Measurements from ENCODE around the gene MPP4. TPM values are rescaled to one million over a fixed set of nuclear protein-coding genes. Genes with fewer than 3 reads are reported as not detected.

Gene MPP4
- total and polyA plus RNA-seq, 4 donors: 0.02 to 0.25 (median 0.07) TPM; not detected in 1

GRCh38 chr2:201661366-201661765, 37.1 kb downstream of the MPP4 start:
- H3K27ac ChIP-seq (ENCODE audit: low read depth in 1 of 2, low read length in 2 of 2): no peak overlapping the region
- TF ChIP-seq HNF4A (conservative IDR thresholded peaks at IDR 0.05): no peak
- no peaks in the 10 kb centered on the region for H3K36me3 ChIP-seq (ENCODE audit: control insufficient read depth in 4 of 4, insufficient read depth in 3 of 4, low read depth in 1 of 4, low read length in 3 of 4)
- H3K4me3 ChIP-seq (ENCODE audit: low read depth in 1 of 3, low read length in 3 of 3): no peak overlapping the region
- no peak for DNase-seq (ENCODE audit: low spot score)
- H3K4me1 ChIP-seq (ENCODE audit: control insufficient read depth in 4 of 4, insufficient read depth in 4 of 4, low read length in 3 of 4): no peaks in the 10 kb centered on the region
- no peak overlapping the region for H3K9ac ChIP-seq (ENCODE audit: low read depth in 1 of 2, low read length in 2 of 2)
- H3K9me3 ChIP-seq (ENCODE audit: control insufficient read depth in 4 of 4, low read length in 3 of 4): no peaks in the 10 kb centered on the region
- H3K27me3 ChIP-seq (ENCODE audit: control insufficient read depth in 4 of 4, insufficient read depth in 4 of 4, low read length in 3 of 4): no peaks in the 10 kb centered on the region
- 60% methylated on average over 5 of the region's 5 CpGs for WGBS

- no peak for DNase-seq (ENCODE audit: low spot score)
- WGBS: 84% methylated on average over 5 of the region's 5 CpGs
- no peaks in the 10 kb centered on the region for H3K36me3 ChIP-seq (ENCODE audit: control insufficient read depth in 4 of 4, insufficient read depth in 3 of 4, low read depth in 1 of 4, low read length in 3 of 4)
- TF ChIP-seq TAF1 (conservative IDR thresholded peaks at IDR 0.05): no peak
- no peak for TF ChIP-seq JUND (IDR thresholded peaks at IDR 0.05)
- TF ChIP-seq FOXA2 (IDR thresholded peaks at IDR 0.05): no peak
- no peak for TF ChIP-seq CTCF (IDR thresholded peaks at IDR 0.05; ENCODE audit: low read depth, low read length, missing input control)
- no peak for TF ChIP-seq NR2F2 (IDR thresholded peaks at IDR 0.05)
- no peak for TF ChIP-seq FOXA1 (IDR thresholded peaks at IDR 0.05)
- no peak for TF ChIP-seq ATF3 (IDR thresholded peaks at IDR 0.05)
- no peak for TF ChIP-seq HNF4A (conservative IDR thresholded peaks at IDR 0.05)
- no peak for TF ChIP-seq EGR1 (IDR thresholded peaks at IDR 0.05; ENCODE audit: low read depth in 2 of 2)
- TF ChIP-seq REST (IDR thresholded peaks at IDR 0.05): no peak
- TF ChIP-seq GABPA (IDR thresholded peaks at IDR 0.05 in 1 of 2, conservative IDR thresholded peaks at IDR 0.05 in 1 of 2): no peak
- no peak for TF ChIP-seq SP1 (IDR thresholded peaks at IDR 0.05)
- no peaks in the 10 kb centered on the region for H3K4me1 ChIP-seq (ENCODE audit: control insufficient read depth in 4 of 4, insufficient read depth in 4 of 4, low read length in 3 of 4)
- H3K9me3 ChIP-seq (ENCODE audit: control insufficient read depth in 4 of 4, low read length in 3 of 4): no peaks in the 10 kb centered on the region
- no peaks in the 10 kb centered on the region for H3K27me3 ChIP-seq (ENCODE audit: control insufficient read depth in 4 of 4, insufficient read depth in 4 of 4, low read length in 3 of 4)
- no peak overlapping the region for H3K9ac ChIP-seq (ENCODE audit: low read depth in 1 of 2, low read length in 2 of 2)
- no peak overlapping the region for H3K27ac ChIP-seq (ENCODE audit: low read depth in 1 of 2, low read length in 2 of 2)
- no peak overlapping the region for H3K4me3 ChIP-seq (ENCODE audit: low read depth in 1 of 3, low read length in 3 of 3)
Measured at GRCh38 chr2:201660293-201660895, 38.0 kb downstream of the MPP4 start.

GRCh38 chr2:201656740-201657139, 41.7 kb downstream of the MPP4 start:
- H3K27ac ChIP-seq (ENCODE audit: low read depth in 1 of 2, low read length in 2 of 2): no peak overlapping the region
- 87% methylated on average over 5 of the region's 5 CpGs for WGBS
- no peaks in the 10 kb centered on the region for H3K36me3 ChIP-seq (ENCODE audit: control insufficient read depth in 4 of 4, insufficient read depth in 3 of 4, low read depth in 1 of 4, low read length in 3 of 4)
- DNase-seq (ENCODE audit: low spot score): no peak
- no peaks in the 10 kb centered on the region for H3K4me1 ChIP-seq (ENCODE audit: control insufficient read depth in 4 of 4, insufficient read depth in 4 of 4, low read length in 3 of 4)
- no peak overlapping the region for H3K9ac ChIP-seq (ENCODE audit: low read depth in 1 of 2, low read length in 2 of 2)
- no peaks in the 10 kb centered on the region for H3K9me3 ChIP-seq (ENCODE audit: control insufficient read depth in 4 of 4, low read length in 3 of 4)
- H3K27me3 ChIP-seq (ENCODE audit: control insufficient read depth in 4 of 4, insufficient read depth in 4 of 4, low read length in 3 of 4): no peaks in the 10 kb centered on the region
- H3K4me3 ChIP-seq (ENCODE audit: low read depth in 1 of 3, low read length in 3 of 3): no peak overlapping the region
- TF ChIP-seq GABPA (IDR thresholded peaks at IDR 0.05 in 1 of 2, conservative IDR thresholded peaks at IDR 0.05 in 1 of 2): no peak
- TF ChIP-seq YY1 (IDR thresholded peaks at IDR 0.05): no peak
- TF ChIP-seq NR2F2 (IDR thresholded peaks at IDR 0.05): no peak
- no peak for TF ChIP-seq HNF4G (IDR thresholded peaks at IDR 0.05)
- no peak for TF ChIP-seq RXRA (IDR thresholded peaks at IDR 0.05)
- no peak for TF ChIP-seq HNF4A (conservative IDR thresholded peaks at IDR 0.05)
- TF ChIP-seq ATF3 (IDR thresholded peaks at IDR 0.05): no peak
- TF ChIP-seq CTCF (IDR thresholded peaks at IDR 0.05; ENCODE audit: low read depth, low read length, missing input control): no peak
- TF ChIP-seq JUND (IDR thresholded peaks at IDR 0.05): no peak
- TF ChIP-seq MAX (IDR thresholded peaks at IDR 0.05): no peak
- TF ChIP-seq FOXA2 (IDR thresholded peaks at IDR 0.05): no peak

Measured in liver (tissue), 9 donors.